Neural progenitor cell (in vitro differentiated cells): ENCODE measurements around the gene TMEM208.

Experiments
- CTCF ChIP-seq: fragments of 200-600 bp; sonication (generic); IDR thresholded peaks from 2 replicates; pipeline ENCODE4 v1.5.1; 2017; ENCODE audit warnings: antibody characterized with exemption, mild to moderate bottlenecking
- EZH2 ChIP-seq: fragments of 200-600 bp; sonication (generic); IDR thresholded peaks from 2 replicates; pipeline ENCODE4 v1.6.1; 2017; ENCODE audit warnings: antibody characterized with exemption, mild to moderate bottlenecking, moderate library complexity

GRCh38 chr16:67256701-67257230, 29.8 kb downstream of the TMEM208 start:
- no peak for TF ChIP-seq CTCF
- no peak for TF ChIP-seq EZH2
